Measurements from ENCODE around the gene PLXDC1.
"Not testable (repeated sequence)": the region's sequence is repeated elsewhere in the genome, so short reads cannot be mapped to it uniquely, and the experiment has no call there.

Gene PLXDC1

GRCh38 chr17:39062846-39063680, 88.4 kb downstream of the PLXDC1 start:
- TF ChIP-seq CTCF (IDR thresholded peaks at IDR 0.05; ENCODE audit: extremely low read depth, missing control alignments) = no peak
- no peak for DNase-seq (ENCODE audit: low spot score)

- DNase-seq (ENCODE audit: low spot score) = no peak
- TF ChIP-seq CTCF (IDR thresholded peaks at IDR 0.05; ENCODE audit: extremely low read depth, missing control alignments) = no peak
These were observed 92.9 kb downstream of the PLXDC1 start for GRCh38 chr17:39058524-39058923.

- no peak for TF ChIP-seq CTCF (IDR thresholded peaks at IDR 0.05; ENCODE audit: extremely low read depth, missing control alignments)
- DNase-seq (ENCODE audit: low spot score) = no peak
These were observed 93.7 kb downstream of the PLXDC1 start for GRCh38 chr17:39057701-39058206.

GRCh38 chr17:39054111-39054645, 97.3 kb downstream of the PLXDC1 start:
- DNase-seq (ENCODE audit: low spot score) = no peak
- no peak for TF ChIP-seq CTCF (IDR thresholded peaks at IDR 0.05; ENCODE audit: extremely low read depth, missing control alignments)

- DNase-seq (ENCODE audit: low spot score) = not testable (repeated sequence)
These were observed 99.0 kb downstream of the PLXDC1 start for GRCh38 chr17:39052423-39052822.

GRCh38 chr17:39051001-39051585, 100.3 kb downstream of the PLXDC1 start:
- DNase-seq (ENCODE audit: low spot score) = no peak
- TF ChIP-seq CTCF (IDR thresholded peaks at IDR 0.05; ENCODE audit: extremely low read depth, missing control alignments) = no peak

- no peak for DNase-seq (ENCODE audit: low spot score)
- TF ChIP-seq CTCF (IDR thresholded peaks at IDR 0.05; ENCODE audit: extremely low read depth, missing control alignments) = no peak
These were observed 105.3 kb downstream of the PLXDC1 start for GRCh38 chr17:39045948-39046679.

Measured in GM20000 (cell line).